Measurements from ENCODE around the gene EGFL6.
A peak's percentile ranks its signal among the peaks of the same experiment; 100 is the strongest.

Gene EGFL6, protein sequence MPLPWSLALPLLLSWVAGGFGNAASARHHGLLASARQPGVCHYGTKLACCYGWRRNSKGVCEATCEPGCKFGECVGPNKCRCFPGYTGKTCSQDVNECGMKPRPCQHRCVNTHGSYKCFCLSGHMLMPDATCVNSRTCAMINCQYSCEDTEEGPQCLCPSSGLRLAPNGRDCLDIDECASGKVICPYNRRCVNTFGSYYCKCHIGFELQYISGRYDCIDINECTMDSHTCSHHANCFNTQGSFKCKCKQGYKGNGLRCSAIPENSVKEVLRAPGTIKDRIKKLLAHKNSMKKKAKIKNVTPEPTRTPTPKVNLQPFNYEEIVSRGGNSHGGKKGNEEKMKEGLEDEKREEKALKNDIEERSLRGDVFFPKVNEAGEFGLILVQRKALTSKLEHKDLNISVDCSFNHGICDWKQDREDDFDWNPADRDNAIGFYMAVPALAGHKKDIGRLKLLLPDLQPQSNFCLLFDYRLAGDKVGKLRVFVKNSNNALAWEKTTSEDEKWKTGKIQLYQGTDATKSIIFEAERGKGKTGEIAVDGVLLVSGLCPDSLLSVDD

DNA sequence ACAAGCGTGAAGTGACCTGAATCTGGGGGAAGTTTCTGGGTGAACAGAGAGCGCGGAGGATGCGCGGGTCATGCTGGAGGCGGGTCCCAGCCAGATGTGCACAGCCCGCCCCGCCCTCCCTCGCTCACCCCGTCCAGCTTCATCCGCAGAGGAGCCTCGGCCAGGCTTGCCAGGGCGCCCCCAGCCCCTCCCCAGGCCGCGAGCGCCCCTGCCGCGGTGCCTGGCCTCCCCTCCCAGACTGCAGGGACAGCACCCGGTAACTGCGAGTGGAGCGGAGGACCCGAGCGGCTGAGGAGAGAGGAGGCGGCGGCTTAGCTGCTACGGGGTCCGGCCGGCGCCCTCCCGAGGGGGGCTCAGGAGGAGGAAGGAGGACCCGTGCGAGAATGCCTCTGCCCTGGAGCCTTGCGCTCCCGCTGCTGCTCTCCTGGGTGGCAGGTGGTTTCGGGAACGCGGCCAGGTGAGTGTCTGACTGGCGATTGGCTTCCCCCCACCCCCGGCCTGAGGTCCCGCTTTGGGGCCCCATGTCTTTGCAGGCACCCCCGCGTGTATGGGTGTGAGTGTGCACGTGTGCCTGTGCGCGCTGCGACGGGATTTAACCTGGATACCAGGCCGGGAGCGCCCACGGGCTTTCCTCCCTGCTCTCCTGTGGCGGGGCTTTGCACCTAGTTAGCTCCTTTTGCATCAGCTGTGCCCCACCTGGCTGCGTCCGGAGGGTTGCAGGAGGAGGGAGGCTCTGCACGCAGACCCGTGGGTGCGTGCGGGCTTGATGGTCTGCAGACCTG, at the start of gene EGFL6:
EGFL6 (plus strand) TSS at position 123 of the 782 bp plus-strand sequence; CDS start at position 384, 261 bp downstream.
- peak; percentile 56 for DNase-seq

DNA sequence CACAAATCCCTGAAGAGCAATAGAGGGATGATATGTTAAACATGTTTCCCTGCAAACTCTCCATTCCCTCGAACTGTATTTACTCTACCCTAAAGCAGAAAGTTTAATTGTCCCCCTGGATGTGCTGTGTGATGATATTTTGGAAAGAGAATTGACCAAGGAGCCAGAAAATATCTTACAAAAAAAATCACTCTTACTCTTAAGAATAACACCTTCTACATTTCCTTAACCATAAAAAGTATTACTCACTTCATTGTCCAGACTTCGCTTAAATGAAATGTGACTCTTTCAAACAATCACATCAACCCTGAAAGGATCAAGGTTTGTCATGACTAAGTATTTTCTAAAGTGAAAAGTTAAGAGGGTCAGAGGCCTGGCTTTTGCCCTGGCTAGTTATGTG, 49.0 kb upstream of the EGFL6 start:
- DNase-seq = no peak

DNA sequence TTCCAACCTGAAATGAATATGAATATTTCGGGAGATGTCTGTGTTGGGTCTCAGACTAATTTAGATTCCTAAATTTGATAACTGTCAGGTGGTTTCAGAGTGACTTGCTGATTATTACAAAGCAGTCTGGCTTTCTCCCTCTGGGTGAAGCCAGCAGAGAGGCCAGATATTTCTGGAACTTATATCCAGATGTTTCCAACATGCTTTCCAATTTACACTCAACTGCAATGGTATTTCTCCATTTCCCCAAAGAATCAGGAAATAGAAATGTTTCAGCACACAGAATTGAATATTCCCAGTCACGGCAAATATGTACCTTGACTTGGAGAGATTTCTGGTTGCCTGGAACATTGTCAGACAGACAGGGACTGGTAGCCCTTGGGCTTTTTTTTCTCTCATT, 48.5 kb upstream of the EGFL6 start:
- DNase-seq = no peak

DNA sequence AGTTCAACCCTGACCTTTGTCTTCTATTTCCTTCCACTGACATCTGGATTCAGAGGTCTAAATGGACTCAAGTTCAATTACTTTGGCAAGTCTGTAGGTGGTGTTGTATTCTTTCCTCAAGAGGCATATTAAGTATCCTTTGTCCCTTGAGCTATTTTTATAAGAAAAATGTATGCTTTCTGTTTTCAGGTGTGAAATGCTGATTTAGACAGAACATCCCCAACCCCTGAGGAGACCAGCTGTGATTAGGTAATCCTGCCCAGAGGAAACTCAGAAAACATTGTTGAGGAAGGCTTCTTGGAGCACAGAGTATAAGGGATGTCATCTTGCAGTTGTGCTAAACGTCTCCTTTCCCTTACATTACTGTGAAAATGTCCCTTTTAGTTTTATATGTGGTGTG, 46.6 kb upstream of the EGFL6 start:
- DNase-seq = no peak

DNA sequence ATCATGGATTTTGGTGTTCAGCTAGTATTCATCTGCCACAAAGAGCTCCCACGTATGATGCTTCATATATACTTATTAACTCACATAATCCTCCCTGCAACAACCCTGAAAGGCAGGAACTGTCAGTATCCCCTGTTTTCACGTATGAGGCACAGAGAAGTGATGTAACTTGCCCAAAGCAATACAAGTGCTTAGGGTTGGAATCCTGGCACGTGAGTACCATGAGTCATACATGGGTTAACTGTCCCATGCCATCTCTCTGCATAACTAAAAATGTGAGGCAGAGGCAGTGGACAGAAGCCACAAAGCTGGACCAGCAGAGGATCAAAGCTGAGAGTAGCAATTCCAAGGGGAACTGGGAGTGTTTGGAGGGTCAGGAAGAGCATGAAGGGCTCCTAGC, 35.7 kb upstream of the EGFL6 start:
- no peak for DNase-seq

DNA sequence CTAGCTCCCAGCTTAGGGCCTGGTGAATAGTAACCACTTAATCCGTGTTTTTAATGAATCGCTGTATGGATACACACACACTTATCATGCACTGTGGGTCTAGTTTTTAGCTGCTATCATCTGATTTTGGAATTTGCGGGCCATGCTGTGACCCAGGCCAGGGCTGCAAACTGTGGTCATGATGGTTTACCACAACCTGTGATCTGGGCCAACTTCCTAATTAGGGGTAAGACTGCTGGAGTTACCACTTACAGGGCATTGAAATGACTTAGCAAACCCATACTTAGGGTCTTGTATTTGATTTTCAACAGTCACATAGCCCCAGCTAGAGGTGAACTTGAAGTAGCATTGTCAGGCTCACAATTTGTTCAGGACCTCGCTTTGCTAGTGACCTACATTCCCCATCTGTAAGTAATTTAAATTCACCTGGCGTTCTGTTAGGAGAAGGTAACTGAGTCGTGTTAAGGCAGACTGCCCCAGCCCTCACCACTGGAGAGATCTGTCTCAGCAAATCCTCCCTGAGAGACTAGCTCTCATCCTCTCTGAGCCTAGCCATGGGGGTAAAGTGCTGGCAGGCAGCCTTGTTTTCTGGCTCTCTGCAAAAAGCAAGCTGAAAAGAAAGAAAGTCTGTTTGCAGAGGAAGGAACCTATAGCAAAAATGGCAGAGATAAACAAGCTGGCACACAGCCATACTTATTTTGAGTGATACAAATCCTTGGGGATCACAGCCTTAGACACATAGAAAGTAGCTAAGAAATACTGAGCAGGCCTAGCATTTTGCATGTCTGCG, 33.8 kb upstream of the EGFL6 start:
- no peak for DNase-seq

DNA sequence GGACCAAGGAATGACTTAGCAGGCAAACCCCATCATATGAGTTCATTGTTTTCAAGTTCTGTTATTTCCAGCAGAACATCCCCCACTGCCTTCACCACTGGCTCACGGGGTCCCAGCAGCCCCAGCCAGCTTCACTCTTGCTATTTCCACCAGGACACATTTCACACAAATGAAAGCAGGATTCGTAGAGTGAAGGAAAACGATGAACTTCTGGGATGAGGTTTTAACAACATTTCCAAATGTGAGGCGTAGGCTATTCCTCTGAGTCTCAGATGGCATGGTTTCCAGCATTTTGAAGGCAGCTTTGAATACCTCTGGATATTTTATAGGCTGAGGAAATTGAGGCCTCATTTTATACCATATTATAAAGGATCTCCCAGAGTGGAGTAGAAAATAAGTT, 32.9 kb upstream of the EGFL6 start:
- DNase-seq = no peak

DNA sequence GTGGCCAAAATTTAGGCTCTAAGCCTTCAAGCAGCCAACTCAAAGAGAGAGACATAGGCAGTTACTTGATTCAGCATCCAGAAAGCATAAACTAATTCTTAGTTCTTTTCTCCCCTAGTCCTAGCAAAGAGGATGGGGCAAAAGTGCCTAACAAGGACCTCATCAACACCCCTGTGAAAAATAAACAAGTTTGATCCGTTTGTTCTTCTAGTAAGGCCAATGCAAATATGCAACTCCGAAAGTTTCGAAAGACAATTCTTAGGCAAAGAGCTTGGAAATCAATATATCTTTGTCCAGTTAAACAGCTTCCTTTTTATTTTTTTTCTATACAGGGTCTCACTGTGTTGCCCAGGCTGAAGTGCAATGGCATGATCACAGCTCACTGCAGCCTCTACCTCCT, 31.0 kb upstream of the EGFL6 start:
- DNase-seq = no peak

DNA sequence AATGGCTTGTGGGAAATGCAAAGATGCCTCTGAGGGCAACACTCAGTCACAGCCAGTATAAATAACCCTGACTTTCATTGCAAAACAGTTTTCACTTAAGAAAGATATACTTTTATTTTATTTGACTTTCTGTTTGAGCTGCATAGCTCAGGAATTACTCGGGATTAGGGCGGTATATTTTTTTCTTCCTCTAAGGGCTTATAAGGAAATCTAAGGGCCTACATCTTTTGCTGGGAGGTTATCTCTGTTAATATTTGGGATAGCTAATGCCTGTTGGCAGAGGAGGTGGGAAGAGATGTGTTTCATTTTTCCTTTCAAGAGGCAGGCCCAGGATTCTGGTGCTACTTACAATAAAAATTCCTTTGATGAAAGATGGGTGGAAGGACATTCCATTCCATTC, 28.8 kb upstream of the EGFL6 start:
- no peak for DNase-seq

DNA sequence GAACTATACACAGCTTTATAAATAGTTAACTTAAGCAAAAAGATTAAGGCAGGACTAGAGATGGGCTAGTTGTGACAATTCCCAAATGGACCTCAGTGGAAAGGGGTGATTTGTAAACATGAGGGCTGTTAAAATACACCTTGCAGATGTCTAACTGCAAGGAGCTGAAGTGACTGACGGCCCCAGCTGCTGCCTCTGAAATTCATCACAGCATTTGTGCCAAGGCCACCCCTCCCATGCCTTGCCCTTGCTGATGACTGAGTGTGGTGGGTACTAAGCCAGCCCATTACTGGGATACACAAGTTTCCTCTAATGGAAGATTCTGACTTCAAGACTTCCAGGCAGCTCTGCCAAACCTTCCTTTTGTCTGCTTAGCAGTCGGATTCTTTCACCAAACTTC, 23.7 kb upstream of the EGFL6 start:
- DNase-seq = peak; percentile 21

DNA sequence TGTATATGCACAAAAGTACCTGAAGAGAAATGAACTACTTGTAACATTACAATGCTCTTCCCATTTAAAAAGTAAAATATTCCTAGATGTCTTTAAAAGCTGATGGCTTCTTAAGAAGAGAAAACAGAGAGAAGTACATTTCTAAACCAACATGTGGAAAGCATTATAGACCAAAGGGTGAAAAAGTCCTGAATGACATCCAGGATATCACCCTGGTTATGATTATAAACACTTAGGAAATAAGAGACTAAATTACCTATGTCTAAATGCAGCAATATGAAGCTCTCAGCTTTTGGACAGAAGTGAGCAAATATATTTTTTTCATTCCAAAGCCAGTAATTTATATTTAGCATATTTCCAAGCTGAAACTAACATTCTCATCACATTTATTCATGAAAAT, 21.7 kb upstream of the EGFL6 start:
- DNase-seq = no peak

DNA sequence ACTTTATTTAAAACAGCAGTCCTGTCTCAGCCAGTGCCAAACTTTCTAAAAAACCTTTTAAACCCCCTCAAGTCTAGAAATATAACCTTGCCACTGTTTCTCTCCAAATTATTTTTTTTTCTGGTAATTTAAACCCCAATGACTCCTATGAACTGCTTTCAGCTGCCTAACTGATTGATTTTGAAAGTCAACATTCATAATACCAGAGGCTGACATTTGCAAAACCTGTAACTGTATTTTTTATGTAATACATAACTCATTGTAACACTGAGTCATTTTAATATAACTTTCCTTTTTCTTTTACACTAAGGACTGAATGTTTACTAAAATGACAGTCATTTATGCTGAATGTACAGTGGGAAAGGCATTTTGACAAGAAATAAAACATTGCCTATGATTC, 19.1 kb upstream of the EGFL6 start:
- no peak for DNase-seq

DNA sequence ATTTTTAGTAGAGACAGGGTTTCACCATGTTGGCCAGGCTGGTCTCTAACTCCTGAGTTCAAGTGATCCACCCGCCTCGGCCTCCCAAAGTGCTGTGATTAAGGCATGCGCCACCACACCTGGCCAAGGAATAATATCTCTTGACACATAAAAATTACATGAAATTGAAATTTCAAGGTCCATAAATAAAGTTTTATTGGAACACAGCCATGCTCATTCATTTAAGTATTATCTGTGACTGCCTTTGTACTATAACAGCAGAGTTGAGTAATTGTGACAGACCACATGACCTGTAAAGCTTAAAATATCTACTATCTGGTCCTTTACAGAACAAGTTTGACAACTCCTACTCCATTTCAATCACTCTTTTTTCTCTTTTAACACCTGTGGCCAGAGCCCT, 17.8 kb upstream of the EGFL6 start:
- no peak for DNase-seq

DNA sequence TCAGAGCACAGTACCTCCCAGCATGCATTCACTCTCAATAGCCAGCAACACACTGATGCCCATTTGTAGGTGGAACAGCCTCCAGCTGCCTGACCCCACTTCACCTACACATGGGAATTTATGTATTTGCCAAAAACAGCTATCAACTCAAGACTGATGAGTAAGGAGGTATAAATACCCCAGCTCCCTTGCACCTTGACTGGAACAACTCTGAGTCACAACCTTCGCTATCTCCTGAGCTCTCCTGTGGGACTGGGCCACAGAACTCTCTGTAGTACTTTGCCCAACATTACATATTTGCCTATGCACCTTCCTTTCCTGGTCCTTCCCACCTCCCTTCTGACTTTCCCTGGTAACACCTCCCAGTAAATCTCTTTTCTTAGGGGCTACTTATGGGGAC, 16.5 kb upstream of the EGFL6 start:
- no peak for DNase-seq

DNA sequence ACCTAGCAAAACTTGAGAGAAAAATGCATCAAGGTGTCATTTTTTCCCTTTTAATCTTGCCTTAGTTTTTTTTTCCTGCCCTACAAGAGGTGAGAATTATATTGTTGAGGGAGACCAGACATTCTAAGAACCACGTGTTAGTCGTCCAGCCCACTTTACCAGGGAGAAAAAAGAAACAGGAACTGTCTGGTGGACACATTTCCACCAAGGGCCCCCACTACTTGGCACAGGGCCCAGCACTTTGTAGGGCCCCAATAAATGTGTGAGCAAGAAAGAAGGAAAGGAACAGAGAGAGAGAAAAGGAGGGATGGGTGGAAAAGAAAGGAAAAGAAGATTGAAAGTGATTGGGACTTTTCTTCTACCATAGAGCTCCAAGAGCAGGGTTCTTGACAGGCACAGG, 3.9 kb upstream of the EGFL6 start:
- no peak for DNase-seq

DNA sequence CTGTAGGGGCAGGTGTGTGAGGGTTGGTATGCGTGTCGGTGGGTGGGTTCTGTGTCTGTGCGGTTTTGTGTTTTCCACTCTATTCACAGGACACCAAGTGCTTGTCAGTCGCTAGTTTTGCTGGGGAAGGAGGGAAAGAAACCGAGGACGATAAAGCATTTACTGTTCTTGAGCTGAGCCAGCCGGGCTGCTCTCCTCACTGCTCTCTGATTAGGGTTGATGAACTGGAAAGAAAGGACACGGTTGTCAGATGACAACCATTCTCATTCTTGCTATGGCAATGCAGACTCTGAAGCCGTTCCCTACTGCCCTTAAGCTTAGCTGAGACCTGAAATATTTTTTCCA, 832 bp downstream of the EGFL6 start:
- no peak for DNase-seq

DNA sequence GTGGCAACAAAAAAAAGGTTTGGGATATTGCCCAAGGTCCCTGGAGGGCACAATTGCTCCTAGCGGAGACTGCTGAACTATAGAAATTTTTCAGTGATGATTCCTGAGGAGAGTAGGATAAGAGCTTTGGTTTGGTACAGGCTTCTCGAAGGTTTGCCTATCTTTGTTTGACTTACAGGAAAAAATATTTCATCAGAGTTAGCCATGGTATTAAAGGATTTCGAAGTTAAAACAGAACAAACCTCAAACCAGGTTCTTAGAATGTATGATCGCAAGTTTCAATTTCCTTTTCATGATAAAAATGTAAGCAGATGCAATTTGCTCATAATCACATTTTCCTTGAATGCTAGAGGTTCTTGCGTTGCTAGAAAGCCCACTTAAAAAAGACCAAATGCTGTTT, 1.7 kb downstream of the EGFL6 start:
- DNase-seq = no peak

DNA sequence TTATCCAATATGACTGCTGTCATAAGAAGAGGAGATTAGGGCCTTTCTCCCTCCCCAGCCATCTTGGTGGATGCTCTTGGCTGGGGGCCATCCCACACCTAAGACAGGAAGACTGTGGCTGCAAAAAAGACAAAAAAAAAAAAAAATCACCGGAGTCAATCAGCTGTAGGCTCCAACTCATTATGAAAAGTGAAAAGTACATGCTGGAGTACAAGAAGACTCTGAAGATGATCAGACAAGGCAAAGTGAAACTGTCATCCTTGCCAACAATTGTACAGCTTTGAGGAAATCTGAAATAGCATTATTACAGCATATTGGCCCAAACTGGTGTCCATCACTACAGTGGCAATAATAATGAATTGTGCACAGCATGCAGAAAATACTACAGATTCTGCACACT, 5.2 kb downstream of the EGFL6 start:
- DNase-seq = no peak

DNA sequence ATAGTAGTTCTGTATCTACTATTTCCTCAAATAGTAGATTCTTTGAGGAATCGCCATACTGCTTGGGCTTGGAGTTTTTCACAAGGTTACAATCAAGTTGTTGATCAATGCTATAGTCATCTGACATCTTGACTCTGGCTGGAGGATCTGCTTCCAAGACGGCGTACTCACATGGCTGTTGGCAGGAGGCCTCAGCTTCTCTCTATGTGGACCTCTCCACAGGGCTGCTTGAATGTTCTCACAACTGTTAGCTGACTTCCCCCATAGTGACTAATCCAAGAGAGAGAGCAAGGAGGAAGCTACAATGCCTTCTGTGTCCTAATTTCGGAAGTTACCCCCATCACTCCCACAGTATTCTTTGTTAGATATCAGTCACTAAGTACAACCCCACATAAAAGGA, 10.3 kb downstream of the EGFL6 start:
- DNase-seq = no peak

DNA sequence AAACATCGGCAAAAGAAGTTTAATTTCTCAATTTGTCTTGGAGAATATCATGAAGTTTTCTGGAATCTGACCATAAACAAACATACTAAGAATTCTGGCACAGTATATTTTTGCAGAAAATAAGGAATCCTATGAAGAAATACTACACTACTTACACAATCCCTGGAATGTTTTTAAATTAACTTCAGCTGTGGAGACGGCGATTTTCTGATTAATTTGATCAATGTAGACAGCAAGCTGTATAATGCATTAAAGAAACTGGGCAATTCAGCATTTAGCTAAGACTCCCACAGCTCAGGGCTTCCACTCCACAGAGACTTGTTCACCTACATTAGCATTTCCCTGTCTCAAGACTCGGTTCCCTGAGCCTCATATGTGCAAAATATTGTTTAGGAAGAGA, 12.2 kb downstream of the EGFL6 start:
- no peak for DNase-seq

DNA sequence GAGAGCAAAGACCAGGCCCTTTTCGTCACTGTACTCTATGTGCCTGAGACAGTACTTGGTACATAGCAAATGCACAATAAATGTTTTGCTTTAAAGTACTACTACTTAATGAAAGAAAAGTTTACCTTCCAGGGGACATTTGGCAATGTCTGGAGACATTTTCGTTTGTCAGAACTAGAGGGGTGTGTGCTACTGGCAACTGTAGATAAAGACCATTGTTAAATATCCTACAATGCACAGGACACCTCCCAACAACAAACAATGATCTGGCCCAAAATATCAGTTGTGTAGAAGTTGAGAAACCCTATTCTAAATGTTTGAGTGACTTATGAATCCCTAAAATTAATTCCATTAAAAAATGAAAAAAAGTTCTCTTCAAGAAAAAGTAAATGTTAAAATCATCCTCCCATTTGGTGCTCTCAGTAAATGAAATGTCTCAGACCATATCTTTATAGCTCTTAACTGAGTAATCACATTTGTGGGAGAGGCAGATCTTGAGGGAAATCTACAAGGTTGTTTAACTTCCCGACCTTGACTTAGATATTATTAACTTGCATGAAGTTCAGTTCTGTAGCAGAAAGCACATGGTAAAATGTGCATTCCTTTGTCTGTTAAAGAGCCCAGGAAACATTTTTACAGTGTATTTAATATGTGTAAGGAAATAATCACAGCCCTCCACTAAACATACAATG, 18.5 kb downstream of the EGFL6 start:
- no peak for DNase-seq

DNA sequence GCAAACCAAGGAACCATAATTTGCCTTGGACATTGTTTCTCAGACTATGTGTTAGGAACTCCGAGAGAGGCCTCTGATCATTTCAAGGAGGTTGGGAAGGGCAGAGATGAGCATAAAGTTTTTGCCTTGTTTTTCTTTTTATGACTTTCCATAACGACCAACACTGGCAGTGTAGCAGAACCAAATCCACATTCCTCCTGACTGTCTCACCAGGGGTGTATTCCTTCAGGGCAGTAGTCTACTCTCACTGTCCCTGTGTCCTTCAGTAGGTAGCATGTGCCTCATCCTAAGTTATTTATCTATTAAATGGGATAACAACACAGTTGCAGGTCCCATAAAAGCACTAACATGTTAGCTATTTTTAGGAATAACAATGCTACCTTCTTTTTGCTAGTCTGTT, 20.8 kb downstream of the EGFL6 start:
- DNase-seq = no peak

DNA sequence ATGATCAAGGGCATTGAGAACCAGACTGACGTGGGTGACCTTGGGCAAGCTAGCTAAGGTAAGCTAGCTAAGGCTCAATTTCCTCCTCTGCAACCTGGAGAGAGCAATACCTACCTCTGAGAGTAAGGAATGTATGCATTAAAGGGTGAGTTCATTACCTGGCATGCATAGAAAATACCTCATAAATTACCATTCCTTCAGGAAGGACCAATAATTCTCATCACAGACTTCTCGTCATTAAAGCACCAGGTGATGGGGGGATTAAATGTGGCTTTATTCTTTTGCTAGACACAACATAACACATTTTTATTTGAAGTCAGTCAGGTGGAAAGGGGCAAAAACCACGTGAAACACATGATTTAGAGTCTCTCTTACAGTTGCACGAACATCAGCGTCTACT, 21.5 kb downstream of the EGFL6 start:
- peak; percentile 45 for DNase-seq

All from NCI-H69 (cell line).